Activated CD4-positive, alpha-beta T cell treated with anti-CD3 and anti-CD28 coated beads for 36 hours (primary cell): Measurements from ENCODE around the gene GLB1L. TPM values are rescaled to one million over a fixed set of nuclear protein-coding genes. Genes with fewer than 3 reads are reported as not detected.

ENCODE experiments used
- ATAC-seq: fragments of 200-7000 bp; cut with Tn5 transposase; one replicate; pipeline ENCODE4 v1.10.0; 2021; ENCODE audit warnings: mild to moderate bottlenecking, moderate library complexity
- CTCF ChIA-PET: fragments of 350-600 bp; sonication (Branson Sonifier 250); formaldehyde crosslinking; loops from one replicate; lab custom pipeline; 2021; ENCODE audit warnings: antibody characterized with exemption; lab: Charles Lee
- POLR2A ChIA-PET: fragments of 350-600 bp; sonication (Branson Sonifier 250); formaldehyde crosslinking; loops from one replicate; lab custom pipeline; 2021; ENCODE audit warnings: antibody characterized with exemption, inconsistent platforms; lab: Charles Lee
- DNase-seq: peaks from one replicate; pipeline ENCODE4 v3.0.0-alpha.2; 2020
- H3K27ac Mint-ChIP-seq: one replicate; pipeline ENCODE4 v1.8.0; 2021; ENCODE audit warnings: mixed read lengths
- H3K27me3 Mint-ChIP-seq: one replicate; pipeline ENCODE4 v1.8.0; 2021; ENCODE audit warnings: mixed read lengths
- H3K36me3 Mint-ChIP-seq: one replicate; pipeline ENCODE4 v1.8.0; 2021; ENCODE audit warnings: low read depth, mixed read lengths
- H3K4me1 Mint-ChIP-seq: one replicate; pipeline ENCODE4 v1.8.0; 2021; ENCODE audit warnings: mixed read lengths
- H3K4me3 Mint-ChIP-seq: one replicate; pipeline ENCODE4 v1.8.0; 2021; ENCODE audit warnings: mild to moderate bottlenecking, moderate library complexity, mixed read lengths
- H3K9me3 Mint-ChIP-seq: one replicate; pipeline ENCODE4 v1.8.0; 2021; ENCODE audit warnings: low read depth, mixed read lengths
- intact Hi-C, 2 experiments: fragments of 100-400 bp; cut with DNase I in 1 of 2; cut with micrococcal nuclease in 1 of 2; formaldehyde crosslinking; loops; one replicate each; pipeline versions ENCODE4 v1.14.2 to v1.15.1; 2022 to 2024; cut with DNase I, micrococcal nuclease
- total RNA-seq, 2 experiments: library from RNA; stranded (reverse); gene quantifications; one replicate each; pipeline ENCODE4 v1.2.3, GENCODE V29; 2021

GLB1L gene
- 1 to 10 TPM; 2.7 to 4.2 TPM for total RNA-seq

DNA sequence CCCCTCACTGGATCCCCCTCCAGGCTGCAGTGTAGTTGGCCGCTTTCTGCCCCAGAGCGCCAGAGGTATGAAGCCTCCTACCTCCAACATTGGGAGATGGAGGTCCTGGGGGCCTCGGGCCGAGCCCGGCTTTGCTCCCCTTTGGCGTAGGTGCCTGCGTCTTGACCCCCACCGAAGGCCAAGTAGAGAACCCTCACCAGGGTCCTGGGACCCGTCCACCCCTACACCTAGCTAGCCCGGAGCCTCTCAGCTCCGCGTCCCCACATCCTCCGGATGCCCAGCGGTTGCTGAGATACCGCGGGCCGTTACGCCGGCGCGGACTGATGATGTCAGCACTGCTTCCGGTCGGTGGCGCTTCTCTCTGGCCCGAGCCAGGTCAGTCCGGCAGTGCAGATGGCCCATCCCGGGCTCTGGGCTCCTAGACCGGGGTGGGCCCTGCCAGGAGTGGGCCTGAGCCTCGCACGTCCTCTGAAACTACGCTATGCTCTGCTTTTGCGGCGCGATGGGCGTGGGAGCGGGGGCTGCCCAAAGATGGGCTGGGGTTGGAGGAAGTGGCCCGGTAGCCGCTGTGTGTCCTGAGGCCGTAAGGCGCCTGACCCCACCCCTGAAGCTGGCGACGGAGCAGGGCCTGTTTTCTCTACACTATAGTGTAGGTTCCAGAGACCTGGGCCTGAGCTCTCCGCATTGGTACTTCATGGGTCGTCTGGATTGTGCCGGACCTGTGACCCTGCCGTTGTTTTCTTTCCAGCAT is at the start of gene GLB1L, which contains the start of gene STK16:
Gene GLB1L, minus strand, starts transcription at position 297 of the 751 bp plus-strand sequence. CDS start 1,871 bp downstream, outside the sequence.
Gene STK16, plus strand, starts transcription at position 332 of the 751 bp plus-strand sequence. CDS start 521 bp downstream, outside the sequence.
- H3K4me1 Mint-ChIP-seq: peaks cover 59% of the 10 kb centered on the region
- CTCF ChIA-PET: interaction anchor here (0.6 to 3.5 kb wide), 16 partner anchors 9 to 215 kb away, joined by 3 to 20 read pairs (median 4); partner anchors contain the start of genes DNAJB2, TUBA4A and ZFAND2B
- peaks cover 35% of the 10 kb centered on the region for H3K36me3 Mint-ChIP-seq
- peak within 1 kb of the TSS; percentile 100 for H3K27ac Mint-ChIP-seq
- peak within 1 kb of the TSS; percentile 89 for H3K4me3 Mint-ChIP-seq
- DNase-seq (peak; percentile 93), ATAC-seq (peak; percentile 62)
- no peaks in the 10 kb centered on the region for H3K9me3 Mint-ChIP-seq
- H3K27me3 Mint-ChIP-seq: no peaks in the 10 kb centered on the region
- intact Hi-C loops: loop anchor here (1.0 to 5.0 kb wide), 8 partner anchors 9 to 252 kb away; partner anchors contain the start of genes ANKZF1 (in 2 of the 2), ATG9A (in 2 of the 2), DNAJB2 (in 1 of the 2) and DNPEP (in 1 of the 2)
- POLR2A ChIA-PET: interaction anchor here (0.6 to 2.2 kb wide), 6 partner anchors 8 to 38 kb away, joined by 3 to 10 read pairs (median 4); partner anchors contain the start of genes ABCB6, ANKZF1, ATG9A and TUBA4A

DNA sequence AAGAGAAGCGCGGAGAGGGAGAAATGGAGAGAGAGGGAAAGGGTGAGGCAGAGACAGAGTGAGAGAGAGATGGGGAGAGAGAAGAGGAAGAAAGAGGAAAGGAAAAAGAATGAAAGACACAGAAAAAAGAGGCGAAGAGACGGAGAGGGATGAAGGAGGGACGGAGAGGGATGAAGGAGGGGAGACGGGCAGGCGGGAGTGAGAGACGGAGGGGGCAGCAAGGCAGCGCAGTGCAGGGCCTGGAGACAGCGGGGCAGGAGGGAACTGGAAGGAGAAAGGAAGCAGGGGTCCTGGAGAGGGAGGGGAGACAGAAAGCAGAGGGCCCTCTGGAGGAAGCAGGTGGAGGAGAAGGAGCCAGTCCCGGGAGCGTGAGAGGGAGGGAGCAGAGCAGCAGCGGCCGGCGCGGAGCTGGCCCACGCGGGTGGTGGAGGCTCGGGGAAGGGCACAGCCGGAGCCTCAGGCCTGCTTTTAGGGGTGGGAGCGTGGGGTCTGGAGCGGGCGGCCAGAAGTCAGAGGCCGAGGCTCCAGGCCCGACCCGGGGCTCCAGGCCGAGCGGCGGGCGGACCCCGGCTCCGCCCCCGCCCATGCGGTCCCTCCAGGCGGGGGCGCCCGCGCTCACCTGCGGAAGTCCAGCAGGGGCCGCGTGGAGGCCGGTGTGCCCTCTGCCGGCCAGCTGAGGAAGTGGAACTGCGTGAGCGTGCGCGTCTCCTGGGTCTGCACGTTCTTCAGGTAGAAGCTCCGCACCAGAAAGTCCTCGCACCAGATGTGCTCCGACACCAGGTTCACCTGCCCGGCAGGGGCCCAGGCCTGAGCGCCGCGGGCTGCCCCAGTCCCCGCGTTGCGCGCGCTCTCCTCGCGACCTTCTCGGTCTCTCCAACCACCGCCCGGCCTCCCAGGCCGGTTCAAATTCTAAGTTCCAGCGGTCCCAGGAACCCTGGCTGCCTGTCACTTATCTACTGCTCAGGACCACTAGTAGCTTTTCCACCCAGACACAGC is 49.4 kb upstream of the GLB1L start:
- intact Hi-C loops: loop anchor here (1.0 to 5.0 kb wide), 12 partner anchors 15 to 248 kb away; partner anchors contain the start of genes DNAJB2 (in 2 of the 2), NHEJ1 (in 2 of the 2), RETREG2 (in 2 of the 2) and TUBA4A (in 2 of the 2)
- Mint-ChIP-seq H3K36me3 (no peaks in the 10 kb centered on the region), H3K9me3 (no peaks in the 10 kb centered on the region), H3K27me3 (no peaks in the 10 kb centered on the region), H3K27ac (peak overlapping the region; percentile 84), H3K4me3 (peak overlapping the region; percentile 68), H3K4me1 (peaks cover 22% of the 10 kb centered on the region)
- DNase-seq: peak; percentile 93
- peak; percentile 90 for ATAC-seq
- ChIA-PET CTCF (interaction anchor here (0.6 to 12.9 kb wide), 52 partner anchors 11 to 637 kb away, joined by 3 to 257 read pairs (median 5); partner anchors contain the start of genes ABCB6, ANKZF1, ATG9A and CNPPD1), POLR2A (interaction anchor here (0.5 to 1.3 kb wide), 7 partner anchors 15 to 119 kb away, joined by 3 to 8 read pairs (median 4); partner anchors contain the start of genes CNPPD1, DNAJB2, TUBA4A and TUBA4B)

DNA sequence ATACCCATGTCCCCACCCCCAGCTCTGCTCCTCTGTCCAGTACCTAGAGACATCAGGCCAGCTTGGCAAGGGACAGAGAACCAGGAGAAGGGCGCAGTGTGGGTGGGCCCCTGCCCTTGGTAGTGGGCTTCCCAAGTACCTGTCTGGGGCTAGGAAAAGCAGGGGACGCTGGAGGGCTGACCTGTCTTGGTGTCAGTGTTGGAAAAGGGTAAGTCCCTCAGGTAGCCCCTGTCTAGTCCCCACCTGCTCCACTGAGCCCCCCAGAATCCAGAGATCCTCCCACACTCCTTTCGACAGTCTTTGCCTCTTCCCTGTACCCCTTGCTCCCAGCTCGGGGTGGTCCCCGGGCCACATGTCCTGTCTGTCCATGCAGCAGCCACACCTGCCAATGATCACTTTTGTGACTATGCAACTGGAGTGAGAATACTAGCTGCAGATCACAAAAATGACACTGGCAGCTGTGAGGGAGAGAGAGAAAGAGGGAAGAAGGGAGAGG is 48.5 kb upstream of the GLB1L start:
- H3K4me3 Mint-ChIP-seq: peak overlapping the region; percentile 68

DNA sequence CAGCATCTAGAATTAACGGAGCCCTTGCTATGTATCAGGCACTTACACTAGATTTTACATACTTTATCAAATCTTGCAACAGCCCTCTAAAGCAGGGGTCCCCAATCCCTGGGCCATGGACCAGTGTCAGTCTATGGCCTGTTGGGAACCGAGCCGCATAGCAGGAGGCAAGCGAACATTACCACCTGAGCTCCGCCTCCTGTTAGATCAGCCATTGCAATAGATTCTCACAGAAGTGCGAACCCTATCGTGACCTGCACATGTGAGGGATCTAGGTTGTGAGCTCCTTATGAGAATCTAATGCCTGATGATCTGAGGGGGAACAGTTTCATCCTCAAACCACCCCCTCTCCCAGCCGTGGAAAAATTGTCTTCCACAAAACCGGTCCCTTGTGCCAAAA is 47.4 kb upstream of the GLB1L start:
- Mint-ChIP-seq H3K27me3 (no peaks in the 10 kb centered on the region), H3K4me1 (peaks cover 16% of the 10 kb centered on the region), H3K27ac (no peak overlapping the region), H3K9me3 (no peaks in the 10 kb centered on the region), H3K36me3 (no peaks in the 10 kb centered on the region), H3K4me3 (no peak overlapping the region)
- DNase-seq (no peak), ATAC-seq (no peak)
- POLR2A ChIA-PET: no interaction called here
- intact Hi-C loops: no loop called here
- CTCF ChIA-PET: interaction anchor here (0.6 to 12.9 kb wide), 5 partner anchors 13 to 134 kb away, joined by 3 to 257 read pairs (median 30); partner anchors contain the start of genes DNAJB2 and NHEJ1

More for the DNA sequence above, 48.5 kb upstream of the GLB1L start:
- ATAC-seq (no peak), DNase-seq (no peak)
- peak overlapping the region; percentile 84 for H3K27ac Mint-ChIP-seq
- H3K27me3 Mint-ChIP-seq: no peaks in the 10 kb centered on the region
- H3K9me3 Mint-ChIP-seq: no peaks in the 10 kb centered on the region
- H3K36me3 Mint-ChIP-seq: no peaks in the 10 kb centered on the region
- CTCF ChIA-PET: interaction anchor here (0.7 to 12.9 kb wide), 15 partner anchors 14 to 726 kb away, joined by 3 to 257 read pairs (median 8); partner anchors contain the start of genes ABCB6, ANKZF1, ATG9A and CNPPD1
- POLR2A ChIA-PET: no interaction called here
- intact Hi-C loops: loop anchor here (1.0 to 2.0 kb wide), 8 partner anchors 14 to 133 kb away; partner anchors contain the start of genes TUBA4A (in 2 of the 2), TUBA4B (in 2 of the 2), ABCB6 (in 1 of the 2) and ANKZF1 (in 1 of the 2)
- peaks cover 19% of the 10 kb centered on the region for H3K4me1 Mint-ChIP-seq

DNA sequence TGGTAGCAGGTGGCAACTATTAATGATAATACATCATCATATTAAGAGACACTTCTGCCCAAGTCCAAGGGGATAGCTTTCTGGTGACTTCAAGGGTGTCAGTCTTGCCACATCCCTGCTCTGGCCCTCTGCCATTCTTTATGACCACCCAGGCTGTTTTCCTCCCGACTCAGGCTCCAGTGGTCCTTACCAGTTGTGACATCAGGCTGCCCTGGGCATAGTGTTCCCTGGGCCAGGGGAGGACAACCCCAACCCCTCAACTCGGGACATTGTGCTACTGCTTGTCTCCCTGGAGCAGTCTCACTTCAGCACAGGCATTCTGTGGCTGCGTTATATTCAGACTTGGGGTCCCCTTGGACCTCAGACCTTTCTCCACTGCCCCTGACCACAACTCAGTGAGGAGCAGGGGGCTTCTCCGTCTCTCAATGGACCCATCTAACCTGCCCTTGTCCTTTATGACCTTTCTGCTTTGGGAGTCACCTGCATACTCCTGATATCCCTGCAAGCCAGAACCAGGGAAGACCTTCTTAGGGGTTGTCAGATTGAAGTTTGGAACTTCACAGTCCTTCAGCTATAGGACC is 46.8 kb upstream of the GLB1L start:
- Mint-ChIP-seq H3K27ac (no peak overlapping the region), H3K4me3 (no peak overlapping the region), H3K27me3 (no peaks in the 10 kb centered on the region), H3K4me1 (peaks cover 16% of the 10 kb centered on the region), H3K9me3 (no peaks in the 10 kb centered on the region), H3K36me3 (no peaks in the 10 kb centered on the region)
- intact Hi-C loops: no loop called here
- no peak for ATAC-seq
- no peak for DNase-seq
- POLR2A ChIA-PET: no interaction called here
- CTCF ChIA-PET: interaction anchor here (0.6 to 12.9 kb wide), 4 partner anchors 12 to 312 kb away, joined by 3 to 257 read pairs (median 27); partner anchors contain the start of genes DNAJB2 and NHEJ1

DNA sequence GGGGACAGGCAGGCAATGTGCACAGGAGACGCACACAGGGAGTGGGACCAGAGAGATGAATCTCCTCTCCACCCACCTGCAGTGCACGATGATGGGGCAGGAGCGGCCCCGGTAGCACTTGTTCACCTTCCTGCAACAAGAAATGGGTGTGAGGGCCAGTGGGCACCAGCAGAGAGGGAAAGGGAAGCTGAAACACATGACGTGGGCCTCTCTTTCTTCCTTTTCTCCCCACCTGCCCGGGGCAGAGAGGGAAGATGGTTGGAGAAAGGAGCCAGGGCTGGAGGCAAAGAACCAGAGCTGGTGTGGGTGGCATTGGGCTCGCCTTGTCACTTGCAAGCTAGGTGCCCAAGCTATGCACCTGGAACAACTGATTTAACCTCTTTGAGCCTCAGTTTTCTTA is 46.1 kb upstream of the GLB1L start:
- Mint-ChIP-seq H3K27me3 (no peaks in the 10 kb centered on the region), H3K4me3 (no peak overlapping the region), H3K4me1 (peaks cover 16% of the 10 kb centered on the region), H3K27ac (no peak overlapping the region), H3K36me3 (peaks cover under 1% of the 10 kb centered on the region), H3K9me3 (no peaks in the 10 kb centered on the region)
- ChIA-PET POLR2A (no interaction called here), CTCF (interaction anchor here (0.6 to 12.9 kb wide), 3 partner anchors 12 to 312 kb away, joined by 4 to 257 read pairs (median 50); partner anchors contain the start of genes DNAJB2 and NHEJ1)
- DNase-seq: no peak
- intact Hi-C loops: no loop called here
- no peak for ATAC-seq

DNA sequence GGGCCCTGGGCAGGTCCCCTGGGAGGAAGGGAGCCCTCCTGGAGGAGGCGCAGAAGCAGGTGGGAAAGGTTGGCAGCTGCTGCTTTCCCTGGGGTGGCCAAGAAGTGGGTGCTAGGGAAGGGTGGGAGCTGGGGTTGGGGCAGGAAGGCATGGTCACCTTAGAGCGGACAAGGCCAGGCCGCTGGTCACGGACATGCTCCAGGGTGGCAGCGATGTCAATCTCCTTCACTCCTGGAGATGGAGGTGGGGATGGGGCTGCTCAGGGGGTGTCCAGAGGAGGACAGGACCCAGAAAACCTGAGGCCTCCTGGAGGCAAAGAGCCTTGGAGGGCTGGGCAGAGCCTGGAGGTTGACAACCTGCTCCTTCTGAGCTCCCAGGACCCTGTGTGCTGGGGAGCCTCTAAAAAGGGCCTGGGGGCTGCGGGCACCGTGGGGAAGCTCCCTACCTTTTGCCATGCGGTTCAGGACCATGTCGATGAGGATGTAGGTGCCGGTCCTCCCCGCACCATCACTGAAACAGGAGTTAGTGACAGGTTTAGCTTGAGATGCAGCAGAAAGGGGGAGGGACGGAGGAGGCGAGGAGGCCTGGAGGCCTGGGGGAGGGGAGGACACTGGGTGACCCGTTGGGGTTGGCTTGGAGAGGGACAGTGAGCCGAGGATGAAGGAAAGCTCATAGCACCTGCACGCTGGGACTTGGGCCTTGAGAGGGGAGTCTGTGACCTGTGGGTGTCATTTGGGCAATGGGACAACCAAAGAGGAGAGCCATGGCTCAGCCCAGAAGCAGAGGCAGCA is 45.3 kb upstream of the GLB1L start:
- Mint-ChIP-seq H3K4me3 (no peak overlapping the region), H3K27me3 (no peaks in the 10 kb centered on the region), H3K27ac (no peak overlapping the region), H3K4me1 (peaks cover 15% of the 10 kb centered on the region), H3K9me3 (no peaks in the 10 kb centered on the region), H3K36me3 (peaks cover 5% of the 10 kb centered on the region)
- ChIA-PET CTCF (interaction anchor here (0.7 to 12.9 kb wide), 3 partner anchors 9 to 28 kb away, joined by 3 to 257 read pairs (median 3); partner anchors contain the start of gene DNAJB2), POLR2A (no interaction called here)
- DNase-seq (no peak), ATAC-seq (no peak)
- intact Hi-C loops: no loop called here

DNA sequence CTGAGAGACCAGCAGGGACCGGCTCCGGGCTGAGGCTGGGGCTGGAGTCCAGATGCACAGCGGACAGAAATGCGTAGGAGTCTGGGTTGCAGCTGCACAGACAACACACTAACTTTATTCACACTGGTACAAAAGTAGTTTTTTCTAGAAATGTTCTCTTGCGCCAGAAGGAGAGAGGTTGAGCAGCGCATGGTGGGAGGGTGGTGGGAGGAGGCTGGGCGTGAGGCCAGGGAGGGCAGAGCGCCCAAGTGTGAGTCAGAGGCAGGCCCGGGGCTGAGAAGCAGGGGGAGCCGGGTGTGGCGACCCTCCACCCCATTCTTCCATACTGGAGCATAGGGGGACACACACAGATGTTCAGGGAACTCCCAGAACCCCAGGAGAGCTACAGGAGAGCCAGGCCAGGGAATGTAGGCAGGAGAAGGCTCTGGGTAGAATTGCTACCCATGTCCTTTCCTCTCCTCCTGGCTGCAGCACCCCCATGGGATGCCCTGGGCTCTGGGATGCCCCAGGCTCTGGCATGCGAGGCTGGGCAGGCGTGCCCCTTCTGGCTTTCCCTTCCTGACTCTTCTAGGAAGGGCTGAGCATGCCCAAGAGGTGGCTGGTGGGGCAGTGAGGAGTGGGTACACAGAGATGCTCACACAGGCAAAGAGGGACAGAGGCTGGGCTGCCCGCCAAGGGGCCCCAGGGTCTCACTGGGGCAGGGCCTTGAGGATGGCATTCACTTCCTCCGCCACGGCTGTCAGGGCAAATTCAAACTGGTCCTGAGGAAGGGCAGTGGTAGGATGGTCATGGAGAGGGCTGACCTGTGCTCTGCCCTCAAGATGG is 44.5 kb upstream of the GLB1L start:
- H3K9me3 Mint-ChIP-seq: no peaks in the 10 kb centered on the region
- DNase-seq (no peak), ATAC-seq (no peak)
- intact Hi-C loops: no loop called here
- ChIA-PET CTCF (interaction anchor here (12.9 kb wide), 1 partner anchor 10 kb away, joined by 257 read pairs; the partner anchor contains the start of gene DNAJB2), POLR2A (no interaction called here)
- no peak overlapping the region for H3K27ac Mint-ChIP-seq
- no peaks in the 10 kb centered on the region for H3K27me3 Mint-ChIP-seq
- no peak overlapping the region for H3K4me3 Mint-ChIP-seq
- H3K36me3 Mint-ChIP-seq: peaks cover 7% of the 10 kb centered on the region
- H3K4me1 Mint-ChIP-seq: peaks cover 9% of the 10 kb centered on the region

DNA sequence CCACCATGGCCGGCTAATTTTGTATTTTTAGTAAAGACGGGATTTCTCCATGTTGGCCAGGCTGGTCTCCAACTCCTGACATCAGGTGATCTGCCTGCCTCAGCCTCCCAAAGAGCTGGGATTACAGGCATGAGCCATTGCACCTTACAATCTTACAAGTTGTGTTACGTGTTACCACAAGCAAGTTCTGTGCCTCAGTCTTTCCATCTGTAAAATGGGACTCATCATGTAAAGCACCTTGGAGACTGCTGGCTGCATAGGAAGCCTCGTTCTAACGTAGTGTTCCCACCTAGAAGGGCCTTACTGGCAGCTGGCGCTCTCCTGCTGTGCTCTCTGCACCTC is 43.9 kb upstream of the GLB1L start:
- ChIA-PET POLR2A (no interaction called here), CTCF (interaction anchor here (12.9 kb wide), 1 partner anchor 9 kb away, joined by 257 read pairs; the partner anchor contains the start of gene DNAJB2)
- peaks cover 7% of the 10 kb centered on the region for H3K36me3 Mint-ChIP-seq
- intact Hi-C loops: no loop called here
- H3K27me3 Mint-ChIP-seq: no peaks in the 10 kb centered on the region
- no peak for DNase-seq
- no peak for ATAC-seq
- peaks cover 5% of the 10 kb centered on the region for H3K4me1 Mint-ChIP-seq
- H3K27ac Mint-ChIP-seq: no peak overlapping the region
- no peaks in the 10 kb centered on the region for H3K9me3 Mint-ChIP-seq
- no peak overlapping the region for H3K4me3 Mint-ChIP-seq
